ENCODE measurements around the gene SPIRE2.
"Not testable (repeated sequence)": the region's sequence is repeated elsewhere in the genome, so short reads cannot be mapped to it uniquely, and the experiment has no call there.

Gene SPIRE2

DNA sequence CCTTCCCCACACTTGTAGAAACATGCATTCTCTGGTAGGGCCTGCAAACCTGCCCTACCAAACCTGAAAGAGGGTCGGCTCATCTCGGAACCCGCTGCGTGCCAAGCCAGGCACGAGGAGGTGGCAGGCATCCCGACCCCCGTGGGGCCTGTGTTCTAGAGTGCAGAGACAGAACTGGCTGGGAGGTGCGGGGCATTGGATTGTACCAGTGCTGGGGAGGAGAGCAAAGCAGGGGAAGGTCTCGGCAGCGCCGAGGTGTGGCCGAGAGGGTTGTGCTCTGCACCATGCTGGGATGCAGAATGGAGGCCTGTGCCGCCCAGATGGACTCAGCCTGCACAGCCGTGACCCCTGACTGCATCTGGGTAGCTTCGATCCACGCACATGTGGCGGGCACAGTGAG lies 72.6 kb downstream of the SPIRE2 start:
- no peak for DNase-seq

DNA sequence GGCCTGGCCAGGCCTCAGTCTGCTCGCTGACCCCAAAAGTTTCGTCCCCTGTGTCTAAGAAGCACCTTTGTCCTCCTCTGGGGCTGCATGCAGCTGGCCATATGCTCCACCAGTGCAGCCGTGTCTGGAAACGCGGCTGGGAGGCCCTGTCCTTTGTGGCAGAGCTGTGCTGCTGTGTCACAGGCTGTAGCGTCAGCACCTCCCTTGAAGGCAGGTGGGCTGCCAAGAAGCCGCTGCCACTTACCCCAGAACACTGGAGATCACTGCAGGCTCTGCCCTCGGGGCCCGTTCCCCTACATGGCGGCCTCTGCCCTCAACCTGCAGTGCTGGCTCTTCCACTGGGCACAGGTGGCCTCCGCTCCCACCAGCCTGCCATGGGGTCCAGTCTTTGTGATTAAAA lies 74.7 kb downstream of the SPIRE2 start:
- no peak for DNase-seq

DNA sequence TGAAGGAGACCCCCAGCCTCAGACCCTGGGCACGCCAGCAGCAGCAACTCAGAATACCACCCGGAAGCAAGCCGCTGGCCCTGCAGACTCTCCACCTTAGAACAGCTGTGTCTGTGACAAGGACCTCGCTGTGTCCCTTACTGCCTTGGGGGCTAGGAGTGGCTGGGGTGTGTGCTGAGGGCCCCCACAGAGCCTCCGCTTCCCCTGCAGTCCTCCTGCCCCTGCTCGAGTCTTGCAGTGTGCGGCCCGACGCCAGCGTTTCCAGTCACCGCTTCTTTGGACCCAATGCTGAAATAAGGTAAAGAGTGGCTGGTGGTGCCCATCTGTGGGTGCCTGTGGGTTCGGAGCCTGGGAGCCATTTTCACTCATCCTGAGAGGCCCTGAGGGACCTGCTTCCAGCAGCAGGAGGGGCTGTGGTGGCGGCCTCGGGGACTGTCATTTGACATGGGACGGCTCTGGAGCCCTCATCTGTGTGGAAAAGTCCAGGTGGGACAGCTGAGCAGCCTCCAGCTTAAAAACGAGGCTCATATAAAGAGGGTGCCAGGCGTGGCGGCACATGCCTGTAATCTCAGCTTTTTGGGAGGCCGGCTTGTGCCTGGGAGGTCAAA lies 75.7 kb downstream of the SPIRE2 start:
- DNase-seq: no peak

DNA sequence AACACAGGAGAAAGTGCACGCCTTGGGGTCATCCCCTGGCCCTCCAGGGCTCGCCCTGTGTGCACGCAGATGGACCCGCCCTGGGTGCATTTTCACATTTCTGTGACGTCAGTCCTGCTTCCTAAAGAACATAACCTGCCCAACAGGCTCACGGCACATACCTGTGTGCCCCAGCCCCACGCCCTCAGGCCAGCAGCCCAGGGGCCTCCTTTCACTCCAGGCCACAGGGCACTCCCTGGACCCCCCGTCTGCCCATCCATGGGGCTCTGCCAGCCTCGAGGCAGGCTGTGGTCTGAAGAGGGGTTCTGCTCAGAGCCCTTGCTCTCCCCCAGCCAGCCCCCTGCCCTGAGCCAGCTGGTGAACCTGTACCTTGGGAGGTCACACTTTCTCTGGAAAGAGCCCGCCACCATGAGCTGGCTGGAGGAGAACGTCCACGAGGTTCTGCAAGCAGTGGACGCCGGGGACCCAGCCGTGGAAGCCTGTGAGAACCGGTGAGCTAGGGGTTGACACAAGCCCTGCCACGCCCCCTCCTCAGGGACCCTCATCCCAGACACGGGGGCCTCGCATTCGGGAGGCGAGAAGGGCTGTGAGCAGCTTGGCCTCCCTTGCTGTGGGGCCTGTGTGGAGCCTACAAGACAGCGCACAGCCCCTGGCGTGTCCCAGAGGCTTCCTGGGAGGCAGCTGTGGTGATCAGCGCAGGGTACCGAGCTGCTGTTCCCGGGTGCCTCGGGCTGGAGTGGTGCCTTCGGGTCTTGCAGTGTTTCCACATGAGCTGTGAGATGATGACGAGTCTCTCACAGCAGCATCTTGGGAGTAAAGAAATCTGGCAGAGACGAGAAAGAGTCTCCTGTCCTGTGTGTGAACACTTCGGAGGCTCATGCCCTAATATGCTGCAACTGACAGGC lies 76.6 kb downstream of the SPIRE2 start:
- no peak for DNase-seq

DNA sequence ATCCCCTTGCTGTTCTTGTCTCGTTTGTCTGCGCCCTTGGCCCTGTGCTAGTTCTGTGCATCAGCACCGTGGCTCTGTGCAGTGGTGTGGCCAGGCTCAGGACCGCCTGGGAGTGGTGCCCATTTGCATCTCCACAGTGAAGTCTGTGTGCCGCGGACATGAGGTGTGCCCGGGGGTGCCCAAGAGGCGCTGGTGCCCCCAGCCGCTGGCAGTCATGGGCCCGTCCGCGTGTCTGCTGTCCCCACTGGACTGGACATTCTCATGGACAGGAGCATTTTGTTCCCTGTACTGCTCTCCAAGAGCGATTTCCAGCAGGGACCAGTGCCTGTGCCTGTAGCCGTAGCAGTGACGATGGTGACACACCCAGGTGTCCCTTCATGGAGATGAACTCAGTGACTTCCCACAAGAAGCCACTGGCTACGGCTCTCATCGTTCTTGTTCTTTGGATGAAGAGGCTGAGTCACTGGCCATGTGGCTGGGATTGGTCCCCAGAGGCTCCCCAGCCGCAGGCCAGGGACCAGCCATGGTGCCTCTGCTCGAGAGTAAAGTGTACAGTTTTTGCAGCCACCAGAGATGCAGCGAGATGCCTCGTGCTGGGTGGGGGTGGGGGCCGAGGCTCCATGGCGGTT lies 77.3 kb downstream of the SPIRE2 start:
- no peak for DNase-seq

DNA sequence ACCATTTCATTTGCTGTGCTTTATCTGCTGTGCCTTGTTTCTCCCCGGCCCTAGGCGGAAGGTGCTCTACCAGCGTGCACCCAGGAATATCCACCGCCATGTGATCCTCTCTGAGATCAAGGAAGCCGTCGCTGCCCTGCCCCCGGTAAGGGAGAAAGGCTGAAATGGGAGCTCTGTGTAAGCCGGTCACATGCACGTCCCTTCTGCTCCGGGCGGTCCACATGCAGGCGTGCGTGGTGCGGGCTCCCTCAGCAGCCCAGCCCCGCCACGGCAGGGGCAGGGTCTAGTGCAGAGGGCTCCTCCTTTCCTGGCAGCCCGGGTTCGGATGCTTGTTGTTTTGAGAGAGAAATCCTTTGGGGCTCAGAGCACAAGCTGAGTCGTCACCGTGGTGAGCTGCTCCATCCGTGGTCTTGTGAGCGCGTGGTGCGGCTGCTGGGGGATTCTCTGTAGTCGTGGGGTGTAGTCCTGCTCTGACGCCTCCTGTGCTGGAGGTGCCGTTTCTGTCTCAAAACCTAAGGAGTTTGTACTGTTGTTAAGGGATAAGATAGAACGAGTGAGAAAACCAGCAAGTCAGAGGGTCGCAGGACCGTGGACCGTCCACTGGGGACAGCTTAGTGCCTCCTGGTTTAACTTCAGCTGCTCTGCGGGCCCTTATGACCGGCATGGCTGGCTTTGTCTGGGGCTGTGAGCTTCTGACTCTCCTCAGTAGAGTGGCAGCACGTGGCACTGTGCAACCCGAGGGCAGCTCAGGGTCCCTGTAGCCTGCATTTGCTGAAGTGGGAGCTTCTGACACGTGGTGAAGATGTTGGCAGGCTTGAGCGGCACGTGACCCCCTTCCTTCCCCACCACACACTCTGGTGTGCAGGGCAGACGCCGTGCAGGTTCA lies 78.1 kb downstream of the SPIRE2 start:
- DNase-seq: no peak

DNA sequence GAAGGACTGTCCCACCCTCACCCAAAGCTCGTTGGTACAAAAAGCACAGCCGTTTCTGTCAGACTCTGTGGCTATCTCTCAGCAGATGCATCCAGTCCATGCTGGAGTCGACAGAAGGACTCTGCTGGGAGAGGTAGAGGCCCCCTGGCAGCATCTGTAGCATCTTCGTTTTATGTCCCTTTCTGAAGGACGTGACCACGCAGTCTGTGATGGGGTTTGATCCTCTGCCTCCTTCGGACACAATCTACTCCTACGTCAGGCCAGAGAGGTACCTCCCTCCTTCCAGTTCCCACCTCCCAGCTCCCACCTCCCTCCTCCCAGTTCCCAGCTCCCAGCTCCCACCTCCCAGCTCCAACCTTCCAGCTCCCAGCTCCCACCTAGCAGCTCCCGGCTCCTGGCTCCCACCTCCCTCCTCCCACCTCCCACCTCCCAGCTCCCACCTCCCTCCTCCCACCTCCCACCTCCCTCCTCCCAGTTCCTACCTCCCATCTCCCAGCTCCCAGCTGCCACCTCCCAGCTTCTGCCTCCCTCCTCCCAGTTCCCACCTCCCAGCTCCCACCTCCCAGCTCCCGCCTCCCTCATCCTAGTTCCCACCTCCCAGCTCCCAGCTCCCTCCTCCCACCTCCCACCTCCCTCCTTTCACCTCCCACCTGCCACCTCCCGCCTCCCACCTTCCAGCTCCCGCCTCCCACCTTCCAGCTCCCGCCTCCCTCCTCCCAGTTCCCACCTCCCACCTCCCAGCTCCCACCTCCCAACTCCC lies 79.0 kb downstream of the SPIRE2 start:
- DNase-seq: no peak

DNA sequence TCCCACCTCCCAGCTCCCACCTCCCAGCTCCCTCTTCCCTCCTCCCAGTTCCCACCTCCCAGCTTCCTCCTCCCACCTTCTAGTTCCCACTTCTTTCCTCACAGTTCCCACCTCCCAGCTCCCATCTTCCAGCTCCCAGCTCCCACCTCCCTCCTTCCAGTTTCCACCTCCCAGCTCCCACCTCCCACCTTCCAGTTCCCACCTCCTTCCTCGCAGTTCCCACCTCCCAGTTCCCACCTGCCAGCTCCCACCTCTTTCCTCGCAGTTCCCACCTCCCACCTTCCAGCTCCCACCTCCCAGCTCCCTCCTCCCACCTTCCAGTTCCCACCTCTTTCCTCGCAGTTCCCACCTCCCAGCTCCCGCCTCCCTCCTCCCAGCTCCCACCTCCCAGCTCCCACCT lies 80.0 kb downstream of the SPIRE2 start:
- no peak for DNase-seq

DNA sequence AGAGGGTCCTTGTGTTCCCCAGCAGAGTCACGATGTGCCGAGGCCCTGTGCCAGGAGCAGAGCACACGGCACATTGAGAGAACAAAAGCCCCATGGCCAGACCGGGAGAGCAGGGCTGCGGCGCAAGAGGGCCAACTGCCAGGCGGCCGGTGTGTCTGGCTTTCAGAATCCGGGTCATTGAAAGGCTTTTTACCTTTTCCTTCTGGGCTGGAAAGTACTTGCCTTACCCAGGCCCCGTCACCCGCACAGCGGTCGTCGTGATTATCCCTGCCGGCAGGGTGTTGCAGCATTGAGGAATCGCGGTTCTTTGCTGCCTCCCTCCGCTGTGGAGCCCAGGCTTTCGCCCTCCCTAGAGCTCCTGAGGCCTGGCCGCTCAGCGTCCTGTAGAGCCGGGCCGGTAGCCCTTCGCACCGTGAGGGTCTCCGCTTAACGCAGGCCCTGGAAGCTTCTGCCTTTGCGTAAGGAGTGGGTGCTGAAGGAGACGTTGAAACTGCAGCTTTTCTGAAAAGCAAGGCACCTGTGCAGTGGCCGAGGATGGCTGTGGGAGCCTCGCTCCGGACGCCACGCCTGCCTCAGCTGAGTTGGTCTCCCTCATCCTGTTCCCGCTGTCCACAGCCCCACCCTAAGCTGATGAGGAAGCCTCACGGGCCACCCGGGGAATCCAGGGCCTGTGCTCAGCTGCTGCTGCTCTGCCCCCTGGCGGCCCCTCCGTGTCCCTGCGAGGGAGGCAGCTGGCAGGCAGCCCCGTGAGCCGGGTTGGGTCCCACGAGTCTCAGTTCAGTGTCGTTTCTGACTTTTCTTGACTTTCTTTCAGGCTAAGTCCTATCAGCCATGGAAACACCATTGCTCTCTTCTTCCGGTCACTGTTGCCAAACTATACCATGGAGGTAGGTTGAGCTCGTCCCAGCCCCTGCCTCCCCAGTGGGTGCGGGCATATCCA lies 81.8 kb downstream of the SPIRE2 start:
- no peak for DNase-seq

DNA sequence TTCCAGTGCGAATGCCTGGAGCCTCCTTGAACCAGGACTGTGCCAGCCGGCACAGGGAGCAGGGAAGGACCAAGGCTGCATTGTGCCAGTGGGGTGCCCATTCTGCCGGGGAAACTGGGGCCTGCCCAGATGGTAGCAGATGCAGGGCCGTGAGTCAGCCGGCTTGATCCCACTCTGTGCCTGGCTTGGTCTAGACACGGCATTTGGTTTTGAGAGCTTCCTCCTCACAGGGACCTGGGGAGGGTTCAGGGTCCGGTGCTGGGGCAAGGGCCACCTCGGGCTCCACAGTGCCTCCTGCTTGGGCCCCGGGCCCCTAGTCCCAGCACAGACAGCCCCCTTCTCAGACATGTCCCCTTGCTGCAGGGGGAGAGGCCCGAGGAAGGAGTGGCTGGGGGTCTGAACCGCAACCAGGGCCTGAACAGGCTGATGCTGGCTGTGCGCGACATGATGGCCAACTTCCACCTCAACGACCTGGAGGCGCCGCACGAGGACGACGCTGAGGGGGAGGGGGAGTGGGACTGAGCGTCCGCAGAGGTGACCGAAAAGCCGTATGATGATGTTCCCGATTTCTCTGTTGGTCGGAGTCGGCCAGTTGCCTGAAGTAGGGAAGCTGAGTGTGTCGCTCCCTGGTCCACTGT lies 82.6 kb downstream of the SPIRE2 start:
- DNase-seq: no peak

DNA sequence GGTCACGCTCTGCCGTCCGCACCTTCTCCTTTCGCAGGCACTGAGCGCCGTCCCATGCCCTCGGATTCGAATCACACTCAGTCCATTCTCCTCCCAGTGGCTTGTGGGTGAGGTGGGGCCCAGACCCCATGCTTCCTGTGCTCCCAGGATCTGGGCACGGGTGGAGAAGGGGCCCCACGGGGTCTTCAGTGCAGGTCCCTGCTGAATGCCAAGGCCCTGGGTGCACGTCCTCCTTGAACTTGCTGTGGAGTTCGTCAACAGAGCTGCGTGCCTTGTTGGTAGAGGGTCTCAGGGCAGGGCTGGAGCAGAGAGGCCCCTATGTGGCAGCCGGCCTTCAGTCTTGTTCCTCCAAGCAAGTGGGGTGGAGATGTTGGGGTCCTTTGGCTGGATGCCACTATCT lies 83.1 kb downstream of the SPIRE2 start:
- no peak for DNase-seq

DNA sequence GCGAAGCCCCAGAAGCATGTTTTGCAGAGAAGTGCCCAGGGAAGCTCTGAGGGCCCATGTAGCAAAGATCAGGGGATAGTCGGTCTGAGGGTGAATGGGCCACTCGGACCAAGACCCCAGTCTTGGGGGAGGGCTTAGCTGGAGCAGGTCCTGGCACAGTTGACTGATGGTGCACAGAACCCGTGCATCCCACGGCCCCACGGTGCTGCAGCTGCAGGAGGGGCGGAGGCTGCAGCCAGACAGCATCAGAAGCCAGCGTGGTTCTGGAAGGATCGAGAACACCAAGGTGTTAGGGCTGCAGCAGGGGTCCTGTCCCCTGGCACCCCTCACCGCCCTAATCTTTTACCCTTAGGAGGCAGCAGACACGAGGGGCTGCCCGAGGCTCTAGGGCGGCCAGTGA lies 83.9 kb downstream of the SPIRE2 start:
- DNase-seq: no peak

DNA sequence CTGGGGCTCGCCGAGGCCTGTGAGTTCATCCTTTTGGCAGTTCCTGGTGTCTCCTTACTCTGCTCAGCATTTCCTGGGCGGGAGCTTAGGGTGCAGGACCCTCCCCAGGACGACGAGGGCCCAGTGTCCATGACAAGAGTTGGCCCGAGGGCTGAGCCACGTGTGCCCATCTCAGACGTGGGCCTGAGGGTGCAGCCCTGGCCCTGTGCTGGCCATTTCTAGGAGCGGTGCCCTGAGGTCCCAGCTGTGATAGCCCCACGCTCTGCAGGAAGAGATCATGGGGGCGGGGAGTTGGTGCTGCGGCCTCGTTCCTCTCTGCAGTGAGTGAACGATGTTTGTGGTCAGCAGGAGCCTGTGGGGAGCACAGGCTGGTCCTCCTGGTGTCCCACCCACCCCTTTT lies 84.4 kb downstream of the SPIRE2 start:
- DNase-seq: no peak

DNA sequence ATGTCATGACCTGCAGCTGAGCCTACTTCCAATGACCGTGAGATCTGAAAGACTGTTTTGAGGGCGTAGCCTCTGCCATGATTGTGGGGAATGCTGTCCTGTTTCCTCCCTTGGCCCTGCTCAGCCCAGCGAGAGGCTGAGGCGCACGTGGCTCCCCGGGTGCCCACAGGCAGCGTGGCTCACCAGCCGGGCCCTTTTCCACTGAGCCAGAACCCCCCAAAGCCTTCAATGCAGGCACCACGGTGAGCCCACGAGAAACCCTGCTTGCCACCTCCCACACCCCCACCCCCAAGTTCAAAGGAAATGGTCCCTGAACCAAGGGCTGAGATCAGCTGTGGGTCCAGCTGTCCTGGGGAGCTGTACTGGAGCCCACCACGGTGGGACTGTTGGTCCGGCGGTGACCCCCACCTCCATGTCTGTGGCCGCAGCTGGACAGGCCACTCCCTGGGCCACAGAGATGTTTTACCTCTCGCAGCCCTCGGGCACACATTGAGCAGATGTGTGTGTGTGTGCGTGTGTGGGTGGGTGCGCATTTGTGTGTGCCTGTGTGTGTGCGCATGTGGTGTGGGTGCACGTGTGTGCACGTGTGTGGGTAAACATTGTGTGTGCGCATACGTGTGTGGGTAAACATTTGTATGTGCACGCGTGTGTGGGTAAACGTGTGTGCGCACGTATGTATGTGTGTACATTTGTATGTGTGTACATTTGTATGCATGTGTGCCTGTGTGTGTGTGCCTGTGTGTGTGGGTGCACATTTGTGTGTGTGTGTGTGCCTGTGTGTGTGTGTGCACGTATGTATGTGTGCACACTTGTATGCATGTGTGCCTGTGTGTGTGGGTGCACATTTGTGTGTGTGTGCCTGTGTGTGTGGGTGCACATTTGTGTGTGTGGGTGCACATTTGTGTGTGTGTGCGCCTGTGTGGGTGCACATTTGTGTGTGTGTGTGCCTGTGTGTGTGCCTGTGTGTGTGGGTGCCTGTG lies 85.4 kb downstream of the SPIRE2 start:
- DNase-seq: no peak

DNA sequence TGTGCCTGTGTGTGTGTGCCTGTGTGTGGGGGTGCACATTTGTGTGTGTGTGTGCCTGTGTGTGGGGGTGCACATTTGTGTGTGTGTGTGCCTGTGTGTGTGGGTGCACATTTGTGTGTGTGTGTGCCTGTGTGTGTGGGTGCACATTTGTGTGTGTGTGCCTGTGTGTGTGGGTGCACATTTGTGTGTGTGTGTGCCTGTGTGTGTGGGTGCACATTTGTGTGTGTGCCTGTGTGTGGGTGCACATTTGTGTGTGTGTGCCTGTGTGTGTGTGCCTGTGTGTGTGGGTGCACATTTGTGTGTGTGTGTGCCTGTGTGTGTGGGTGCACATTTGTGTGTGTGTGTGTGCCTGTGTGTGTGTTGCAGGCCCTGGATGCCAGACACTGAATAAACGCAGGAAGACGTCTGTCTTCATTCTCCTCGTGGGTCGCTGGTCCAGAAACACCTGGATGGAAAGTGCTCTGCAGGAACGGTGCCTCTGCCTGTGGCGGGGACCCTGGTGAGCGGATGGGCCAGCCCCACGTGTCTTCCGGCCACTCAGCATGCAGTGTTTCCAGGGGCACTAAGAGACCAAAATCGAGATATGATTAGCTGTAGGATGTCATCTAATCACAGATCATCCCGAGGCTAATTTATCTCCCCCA lies 86.5 kb downstream of the SPIRE2 start:
- not testable (repeated sequence) for DNase-seq

DNA sequence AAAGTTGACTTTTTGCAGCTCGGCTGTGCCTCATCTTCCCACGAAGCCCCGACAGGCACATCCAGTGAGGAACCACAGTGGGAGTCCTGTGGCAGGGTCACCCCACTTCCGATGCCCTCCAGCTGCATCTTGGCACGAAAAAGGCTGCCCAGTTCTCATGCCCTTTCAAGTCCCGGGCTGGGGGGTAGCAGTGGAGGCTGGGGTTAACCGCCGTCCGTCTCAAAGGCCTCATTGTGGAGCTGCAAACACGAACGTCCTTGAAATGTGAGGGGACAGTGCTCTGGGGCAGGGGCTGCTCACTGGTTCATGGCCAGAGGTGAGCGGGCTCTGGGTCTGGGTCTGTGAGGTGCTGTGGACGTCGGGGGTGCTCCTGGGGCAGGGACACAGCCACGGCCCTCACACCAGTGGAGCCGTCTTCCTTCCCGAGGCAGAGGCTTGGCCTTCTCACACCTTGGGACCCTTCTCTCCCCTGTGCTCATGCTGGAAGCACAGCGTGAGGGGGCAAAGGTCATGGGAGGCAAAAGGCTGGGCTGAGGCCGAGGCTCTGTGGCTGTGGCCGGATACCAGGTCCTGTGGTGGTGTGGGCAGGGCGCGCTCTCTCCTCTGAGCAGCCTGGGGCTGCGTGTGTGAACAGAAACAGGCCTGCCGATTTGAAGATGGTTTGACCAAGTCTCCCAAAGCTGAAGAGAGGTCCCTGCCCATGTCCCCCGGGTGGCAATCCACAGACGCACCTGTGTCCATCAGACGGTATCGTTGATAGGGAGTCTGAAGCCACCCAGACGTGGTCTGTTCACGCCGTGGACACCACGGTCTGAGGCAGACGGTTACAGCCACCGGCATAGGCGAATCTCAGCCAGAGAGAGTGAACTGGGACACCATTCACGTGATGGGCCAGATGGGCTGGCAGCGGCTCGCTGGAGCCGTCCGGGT lies 87.3 kb downstream of the SPIRE2 start:
- no peak for DNase-seq

DNA sequence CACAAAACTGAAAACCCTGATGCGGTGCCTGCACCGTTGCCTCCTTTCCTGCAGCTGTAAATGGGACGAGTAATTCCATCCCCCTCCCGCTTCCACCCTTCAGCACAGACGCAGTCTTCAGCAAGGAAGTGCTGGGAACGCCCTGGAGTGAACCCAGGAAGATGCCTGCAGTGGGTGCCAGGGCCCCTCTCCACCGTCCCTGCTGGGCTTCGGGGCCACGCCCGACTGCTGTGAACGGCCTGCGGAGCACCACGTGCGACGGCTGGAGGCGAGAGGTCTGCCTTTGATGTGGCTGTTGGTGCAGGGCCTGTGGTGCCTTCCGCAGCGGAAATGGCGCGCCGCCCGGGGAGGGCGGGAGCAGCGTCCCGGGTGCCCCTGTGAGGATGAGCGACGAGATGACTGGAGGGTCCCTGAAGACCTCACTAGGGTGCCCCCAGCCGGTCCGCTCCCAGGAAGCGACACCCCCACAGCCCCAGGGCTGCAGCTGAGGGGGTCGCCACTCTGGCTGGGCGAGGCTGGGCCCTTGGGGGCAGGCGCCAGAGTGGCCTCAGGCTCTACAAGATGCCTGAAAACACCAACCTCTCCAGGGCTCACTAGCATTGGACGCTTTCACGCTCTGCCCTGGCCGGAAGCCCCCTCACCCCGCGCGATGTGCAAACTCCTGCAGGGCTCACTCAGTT lies 89.6 kb downstream of the SPIRE2 start:
- peak; percentile 25 for DNase-seq

Data from GOT3 (cell line).